ENCODE results near the gene NUP42.
"Not testable (repeated sequence)": the region's sequence is repeated elsewhere in the genome, so short reads cannot be mapped to it uniquely, and the experiment has no call there.

NUP42 gene

DNA sequence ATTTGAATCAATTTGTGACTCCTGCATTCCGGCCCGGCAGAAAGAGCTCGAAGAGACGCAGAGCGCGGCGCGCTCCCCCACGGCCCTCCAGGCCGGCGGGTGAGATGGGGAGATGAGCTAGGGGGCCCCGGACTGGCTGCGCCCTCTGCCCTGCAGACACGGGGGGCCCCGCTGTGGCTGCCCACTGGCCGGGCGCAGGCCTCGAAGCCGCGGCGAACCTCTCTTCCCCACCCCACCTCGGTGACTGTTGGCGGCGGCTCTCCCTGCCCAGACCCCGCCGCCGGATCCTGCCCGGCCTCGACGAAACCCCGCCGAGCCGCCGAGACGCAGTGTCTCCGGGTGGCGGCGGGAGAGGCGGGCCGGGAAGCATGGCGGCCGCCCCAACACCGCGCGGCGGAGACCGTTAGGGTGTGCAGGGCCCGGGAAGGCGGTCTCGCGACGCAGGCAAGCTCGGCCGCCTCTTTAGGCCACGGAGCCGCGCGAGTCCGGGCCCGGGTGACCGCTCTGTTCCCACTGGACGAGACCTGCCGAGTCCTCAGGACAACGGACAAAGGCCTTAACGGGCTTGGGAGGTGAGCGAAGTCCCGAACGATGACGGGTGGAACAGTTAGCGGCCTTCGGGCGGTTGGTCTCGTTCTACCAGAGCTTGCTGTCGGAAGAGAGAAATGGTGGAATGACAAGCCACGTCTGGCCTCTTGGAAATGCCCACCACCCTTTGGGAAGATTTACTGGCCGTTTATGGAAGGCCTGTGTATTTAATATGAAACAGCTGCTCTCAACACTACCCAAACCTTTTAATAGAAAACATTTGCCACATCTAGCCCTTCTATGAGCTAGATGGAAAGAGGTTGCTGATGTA lies 24.3 kb downstream of the NUP42 start:
- no peak for DNase-seq

- DNase-seq = no peak
Measured at GRCh38 chr7:23207021-23207420, 25.2 kb downstream of the NUP42 start.

DNA sequence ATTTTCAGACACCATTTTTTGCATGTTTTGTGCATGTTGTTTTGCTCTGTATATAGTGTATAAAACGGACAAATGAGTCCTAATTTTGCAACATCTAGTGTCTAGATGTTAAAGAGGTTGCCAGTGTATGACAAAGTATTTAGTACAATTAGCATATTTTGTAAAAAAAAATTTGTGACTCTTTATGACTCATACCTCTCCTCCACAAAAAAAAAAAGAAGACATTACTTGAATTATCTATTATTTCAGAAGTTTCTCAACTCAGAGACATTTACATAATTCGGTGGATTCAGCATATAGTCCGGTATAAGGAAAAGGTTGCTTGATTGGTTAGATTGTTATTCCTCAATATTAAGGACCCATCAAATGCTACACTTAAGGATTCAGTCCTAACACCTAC lies 26.0 kb downstream of the NUP42 start:
- DNase-seq = no peak

- no peak for DNase-seq
Measured at GRCh38 chr7:23208316-23208715, 26.5 kb downstream of the NUP42 start.

DNA sequence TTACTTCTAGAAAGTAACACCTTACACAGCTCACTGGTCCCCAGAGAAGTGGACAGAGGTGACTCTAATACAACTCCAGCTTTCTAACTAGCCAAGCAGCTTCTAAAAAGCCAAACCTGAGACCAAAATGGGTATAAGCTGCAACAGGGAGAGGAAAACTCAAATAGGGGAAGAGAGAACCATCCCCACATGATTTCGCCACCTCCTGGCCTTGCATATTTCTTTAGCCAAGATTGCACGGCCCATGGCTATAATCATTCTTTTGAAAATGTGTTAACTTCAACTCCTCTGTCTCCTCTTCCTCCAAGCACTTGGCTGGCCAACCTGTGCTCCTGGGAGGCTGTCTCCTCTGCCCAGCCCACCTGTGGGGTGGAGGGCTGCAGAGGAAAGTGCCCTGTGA lies 28.7 kb downstream of the NUP42 start:
- no peak for DNase-seq

DNA sequence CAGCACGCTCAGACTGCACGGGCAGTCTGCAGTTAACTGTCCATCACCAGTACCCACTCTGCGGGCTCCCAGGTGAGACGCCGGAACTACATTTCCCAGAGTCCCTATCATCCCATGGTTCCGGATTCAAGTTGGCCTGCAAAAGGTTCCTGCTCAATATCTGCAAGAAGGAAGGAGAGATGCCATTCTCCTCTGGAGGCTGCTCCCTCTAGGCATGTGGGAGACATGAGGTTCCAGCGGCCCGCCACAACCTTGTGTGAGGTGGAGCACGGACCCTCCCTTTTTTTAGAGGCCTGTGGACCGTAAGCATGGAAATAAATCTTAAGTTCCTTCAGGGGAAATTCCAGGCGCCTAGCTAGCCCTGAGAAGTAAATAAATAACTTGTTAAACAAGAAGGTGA lies 29.7 kb downstream of the NUP42 start:
- no peak for DNase-seq

- no peak for DNase-seq
Measured at GRCh38 chr7:23212395-23212794, 30.5 kb downstream of the NUP42 start.

DNA sequence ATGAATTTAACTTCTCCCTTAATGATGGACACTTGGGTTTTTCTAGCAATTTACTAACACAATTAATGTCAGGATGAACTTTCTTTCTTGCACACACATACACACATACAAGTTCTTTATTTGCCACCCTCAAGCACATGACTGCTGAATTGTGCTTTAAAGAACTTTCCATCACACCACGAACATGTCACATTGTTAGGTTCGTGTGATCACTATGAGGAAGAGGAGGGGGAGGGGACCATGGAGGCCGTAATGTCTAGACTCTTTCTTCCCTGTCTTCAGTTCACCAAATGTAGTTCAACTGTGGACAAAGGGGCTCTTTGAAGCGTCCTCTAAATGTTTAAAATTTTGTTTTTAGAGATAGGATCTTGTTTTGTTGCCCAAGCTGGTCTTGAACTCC lies 31.0 kb downstream of the NUP42 start:
- no peak for DNase-seq

DNA sequence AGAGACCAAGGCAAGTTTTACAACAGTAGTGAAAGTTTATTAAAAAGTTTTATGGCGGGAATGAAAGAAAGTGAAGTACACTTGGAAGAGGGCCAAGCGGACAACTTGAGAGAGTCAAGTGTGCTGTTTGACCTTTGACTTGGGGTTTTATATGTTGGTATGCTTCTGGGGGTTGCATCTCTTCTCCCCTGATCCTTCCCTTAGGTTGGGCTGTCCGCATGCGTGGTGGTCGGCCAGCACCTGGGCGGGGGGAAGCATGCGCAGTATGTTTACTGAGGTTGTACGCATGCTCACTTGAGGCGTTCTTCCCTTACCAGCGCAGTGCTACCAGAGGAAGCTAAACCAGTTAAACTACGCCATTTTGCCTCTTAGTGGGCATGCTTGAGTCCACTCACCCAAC lies 31.9 kb downstream of the NUP42 start:
- DNase-seq = no peak

DNA sequence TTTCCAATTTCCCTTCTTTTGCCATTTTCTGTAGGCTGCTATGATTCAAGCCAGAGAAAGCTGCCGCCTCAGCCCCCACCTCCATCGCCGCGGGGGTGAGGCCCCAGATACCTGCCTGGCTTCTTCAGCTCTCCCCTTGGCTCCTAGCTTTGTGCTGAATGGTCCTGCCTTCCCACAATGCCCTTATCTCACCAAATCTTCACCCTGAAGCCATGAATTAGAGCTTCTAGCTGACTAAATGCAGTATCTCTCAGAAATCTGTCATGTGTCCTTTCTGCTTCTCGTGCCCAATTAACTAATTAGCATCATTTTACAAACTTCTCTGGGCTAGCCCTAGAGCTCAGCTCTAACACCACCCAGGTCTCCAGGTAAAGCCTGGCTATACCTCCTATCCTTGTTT lies 32.6 kb downstream of the NUP42 start:
- DNase-seq = no peak

DNA sequence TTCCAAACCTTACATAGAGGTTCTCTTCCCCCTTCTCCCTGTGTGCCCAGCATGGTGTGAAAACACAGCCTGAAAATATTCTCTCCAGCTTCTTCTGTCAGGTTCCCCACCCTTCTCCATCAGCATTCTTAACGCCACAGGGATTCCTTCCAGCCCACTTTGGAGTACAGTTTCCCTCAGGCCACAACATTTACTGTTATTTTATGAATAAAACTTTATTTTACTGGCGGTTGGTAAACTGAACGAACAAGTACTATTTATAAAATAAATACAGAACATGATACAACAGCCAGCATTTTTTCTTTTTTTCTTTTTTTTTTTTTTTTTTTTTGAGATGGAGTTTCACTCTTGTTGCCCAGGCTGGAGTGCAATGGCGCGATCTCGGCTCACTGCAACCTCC lies 33.1 kb downstream of the NUP42 start:
- DNase-seq = no peak

GRCh38 chr7:23216021-23216420 lies 34.2 kb downstream of the NUP42 start:
- DNase-seq = peak; percentile 45

- DNase-seq = no peak
Measured at GRCh38 chr7:23218196-23218595, 36.3 kb downstream of the NUP42 start.

GRCh38 chr7:23220690-23221305 lies 39.0 kb downstream of the NUP42 start:
- no peak for DNase-seq

DNA sequence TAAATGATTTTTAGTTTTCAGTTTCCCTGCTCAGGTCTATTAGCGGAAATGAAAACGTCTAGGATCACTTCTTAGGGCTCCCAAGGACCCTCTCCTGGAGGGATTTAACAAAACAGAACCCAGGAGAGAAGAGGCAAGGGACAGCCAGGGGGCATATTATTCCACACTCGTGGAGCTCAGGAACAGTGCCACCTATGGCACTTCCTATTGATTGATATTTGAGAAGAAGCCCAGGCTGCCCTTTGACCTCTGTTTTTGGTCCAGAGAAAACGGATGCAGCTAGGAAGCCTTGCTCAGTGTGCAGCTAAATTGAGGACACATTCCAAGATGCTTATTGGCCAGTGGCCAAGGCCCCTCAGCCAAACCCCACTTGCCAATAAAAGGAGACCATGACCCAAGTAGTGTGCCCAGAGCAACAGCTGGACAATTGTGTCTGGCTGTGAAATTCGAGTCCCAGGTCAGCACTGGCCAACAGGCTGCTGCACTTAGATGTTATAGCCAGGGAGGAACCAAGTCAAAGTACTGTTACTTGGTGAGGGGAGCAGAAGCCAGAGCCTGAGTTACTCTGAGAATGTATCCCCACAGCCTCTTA lies 40.7 kb downstream of the NUP42 start:
- DNase-seq = no peak

DNA sequence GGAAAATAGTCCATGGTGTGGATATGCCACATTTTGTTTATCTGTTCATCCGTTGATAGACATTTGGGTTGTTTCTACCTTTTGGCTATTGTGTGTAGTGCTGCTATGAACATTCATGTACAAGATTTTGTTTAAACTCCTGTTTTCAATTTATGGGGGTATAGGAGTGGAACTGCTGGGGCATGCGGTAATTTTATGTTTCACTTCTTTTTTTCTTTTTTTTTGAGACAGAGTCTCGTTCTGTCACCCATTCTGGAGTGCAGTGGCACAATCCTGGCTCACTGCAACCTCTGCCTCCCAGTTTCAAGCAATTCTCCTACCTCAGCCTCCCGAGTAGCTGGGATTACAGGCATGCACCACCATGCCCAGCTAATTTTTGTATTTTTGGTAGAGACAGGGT lies 42.5 kb downstream of the NUP42 start:
- DNase-seq = not testable (repeated sequence)

DNA sequence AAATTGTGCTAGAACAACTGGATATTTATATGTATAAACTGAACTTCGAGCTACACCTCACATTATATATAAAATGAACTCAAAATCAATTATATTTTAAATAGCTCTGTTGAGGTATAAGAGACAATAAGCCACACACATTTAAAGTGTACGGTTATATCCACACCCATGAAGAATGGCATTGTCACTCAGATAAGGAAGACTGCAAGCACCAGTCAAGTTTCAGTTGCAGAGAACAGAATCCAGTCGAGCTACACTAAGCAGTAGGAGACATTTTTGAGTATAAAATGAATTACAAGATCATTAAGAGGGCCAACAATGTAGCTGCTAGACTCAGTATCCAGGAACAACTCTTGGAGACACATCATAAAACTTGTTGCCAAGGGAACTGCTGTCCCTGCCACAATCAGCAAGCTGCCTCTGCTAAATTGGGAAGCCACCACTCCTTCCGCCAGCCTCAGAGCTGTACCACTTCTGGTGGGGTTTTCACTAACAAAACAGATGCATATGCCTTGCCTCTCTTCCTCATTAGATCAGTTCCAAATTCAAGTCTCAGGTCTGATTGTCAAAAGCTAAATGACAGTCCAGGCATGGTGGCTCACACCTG lies 45.1 kb downstream of the NUP42 start:
- DNase-seq = peak; percentile 14

GRCh38 chr7:23228412-23228811 lies 46.6 kb downstream of the NUP42 start:
- no peak for DNase-seq

DNA sequence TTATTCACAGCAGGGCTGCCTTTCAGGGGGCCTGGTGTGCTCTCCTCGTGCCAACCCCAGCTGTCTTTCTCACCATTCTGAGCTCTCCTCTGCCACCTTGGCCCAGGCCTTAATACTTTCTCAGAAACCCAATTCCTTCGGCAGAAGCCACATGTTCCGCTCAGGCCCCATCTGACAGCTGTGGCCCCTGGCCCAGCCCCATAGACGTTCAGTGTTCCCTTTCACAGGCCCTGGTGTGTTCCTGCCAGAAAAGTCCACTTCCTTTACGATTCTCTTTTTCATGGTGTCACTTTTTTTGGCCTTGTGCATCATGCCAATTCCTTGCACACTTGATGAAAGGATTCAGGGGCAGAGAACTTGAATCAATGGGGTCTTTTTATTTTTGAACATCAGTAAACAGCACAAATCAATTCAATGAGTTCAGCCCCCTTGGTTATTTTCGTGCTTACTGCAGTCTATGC lies 48.8 kb downstream of the NUP42 start:
- peak; percentile 74 for DNase-seq

GRCh38 chr7:23232966-23233365 lies 51.1 kb downstream of the NUP42 start:
- DNase-seq = no peak

DNA sequence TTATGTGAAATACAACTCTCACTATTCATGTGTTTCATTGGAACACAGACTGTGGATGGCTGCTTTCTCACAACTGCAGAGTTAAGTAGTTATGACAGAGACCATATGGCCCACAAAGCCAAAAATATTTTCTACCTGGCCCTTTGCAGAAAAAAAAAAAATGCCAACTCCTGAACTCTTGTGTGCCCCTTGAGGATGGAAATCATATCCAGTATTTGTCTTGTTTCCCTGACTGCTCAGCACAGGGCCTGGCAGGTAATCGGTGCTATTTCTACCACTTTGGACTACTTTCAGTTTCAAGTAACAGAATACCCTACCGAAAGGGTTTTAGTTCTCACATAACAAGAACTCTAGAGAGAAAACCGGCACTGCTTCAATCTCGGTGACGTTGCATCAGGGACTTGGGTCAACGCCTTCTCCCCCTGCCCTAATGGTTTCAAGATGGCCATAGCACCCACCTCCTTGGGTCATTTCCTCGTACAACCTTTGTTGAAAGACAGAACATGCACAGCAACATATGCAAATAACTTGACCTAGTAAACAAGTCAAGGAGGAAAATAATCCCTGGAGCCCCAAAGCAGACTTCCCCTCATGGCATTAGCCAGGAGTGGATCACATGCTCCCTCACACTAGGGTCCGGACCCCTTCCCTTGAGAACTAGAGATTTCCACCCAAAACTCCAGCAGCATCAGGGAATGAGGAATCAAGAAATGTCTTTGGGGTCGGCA lies 52.9 kb downstream of the NUP42 start:
- DNase-seq = no peak

DNA sequence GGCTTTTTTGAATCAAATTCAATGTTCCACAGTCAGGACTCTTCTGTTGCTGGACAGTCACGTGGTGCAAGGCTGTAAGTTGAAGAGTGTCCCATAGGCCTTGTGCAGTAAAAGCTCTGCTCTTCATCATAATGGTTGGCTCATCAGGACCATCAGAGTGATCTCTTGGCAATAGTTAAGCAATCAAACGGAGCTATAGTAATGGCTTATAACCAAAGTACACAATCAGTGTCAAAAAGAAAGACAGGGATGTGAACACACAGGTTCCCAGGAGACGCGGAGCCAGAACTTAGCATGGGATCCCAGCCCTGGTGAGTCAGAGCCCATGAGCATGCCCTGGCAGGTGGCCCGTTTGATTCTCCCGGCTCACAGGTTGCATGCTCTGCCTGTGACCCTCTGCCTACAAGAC lies 54.0 kb downstream of the NUP42 start:
- no peak for DNase-seq

DNA sequence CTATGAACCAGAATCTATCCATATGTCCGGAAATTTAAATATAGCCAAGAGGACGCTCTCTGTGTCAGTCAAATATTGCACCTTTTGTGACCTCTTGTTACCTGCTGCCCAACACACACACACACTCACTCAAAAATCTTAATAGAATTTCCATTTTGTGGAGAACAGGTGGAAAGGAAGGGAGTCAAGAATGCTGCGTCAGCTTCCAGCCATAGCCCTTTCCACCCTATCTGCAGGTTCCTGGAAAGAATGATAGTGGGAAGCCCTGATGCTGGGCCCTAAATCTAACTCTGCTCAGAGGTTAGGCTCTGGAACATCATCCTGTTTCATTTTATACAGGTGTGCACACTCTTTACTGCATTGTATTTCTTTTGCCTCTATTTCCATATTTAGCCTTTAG lies 55.2 kb downstream of the NUP42 start:
- DNase-seq = no peak
